Measurements from ENCODE around the gene CORIN. TPM values are rescaled to one million over a fixed set of nuclear protein-coding genes. Genes with fewer than 3 reads are reported as not detected.

CORIN gene
- polyA plus RNA-seq, 3 donors: 0.01 TPM; not detected in 2

DNA sequence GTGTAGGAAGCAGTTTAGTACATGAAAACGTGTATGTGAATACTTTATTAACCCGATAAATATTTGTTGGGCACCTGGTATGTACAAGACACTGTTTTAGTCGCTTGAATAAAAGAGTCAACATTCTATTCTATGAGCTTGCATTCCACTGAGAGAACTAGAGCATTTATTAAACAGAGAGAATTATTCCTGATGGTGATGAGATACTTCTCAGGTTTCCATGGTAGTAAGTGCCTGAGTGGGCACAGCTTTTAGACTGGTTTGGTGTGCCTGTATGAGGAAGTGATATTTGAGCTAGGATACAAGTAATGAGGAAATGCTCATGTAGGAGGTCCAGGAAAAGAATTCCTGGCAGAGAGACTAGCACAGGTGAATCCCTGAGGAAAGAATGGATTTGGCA, 258.6 kb downstream of the CORIN start:
- H3K36me3 ChIP-seq (replicated peaks in 1 of 2; ENCODE audit: control insufficient read depth in 1 of 2, insufficient read depth in 2 of 2, low read length in 2 of 2): peaks cover 81 to 97% of the 10 kb centered on the region in 2 donors
- no peak overlapping the region for H3K4me3 ChIP-seq (replicated peaks in 1 of 3; ENCODE audit: low read depth in 2 of 3, low read length in 3 of 3)
- no peak overlapping the region for H2AFZ ChIP-seq (ENCODE audit: insufficient read depth, low read depth, low read length, poor library complexity, severe bottlenecking)

GRCh38 chr4:47577779-47578553, 259.9 kb downstream of the CORIN start:
- TF ChIP-seq, protein P1, sequence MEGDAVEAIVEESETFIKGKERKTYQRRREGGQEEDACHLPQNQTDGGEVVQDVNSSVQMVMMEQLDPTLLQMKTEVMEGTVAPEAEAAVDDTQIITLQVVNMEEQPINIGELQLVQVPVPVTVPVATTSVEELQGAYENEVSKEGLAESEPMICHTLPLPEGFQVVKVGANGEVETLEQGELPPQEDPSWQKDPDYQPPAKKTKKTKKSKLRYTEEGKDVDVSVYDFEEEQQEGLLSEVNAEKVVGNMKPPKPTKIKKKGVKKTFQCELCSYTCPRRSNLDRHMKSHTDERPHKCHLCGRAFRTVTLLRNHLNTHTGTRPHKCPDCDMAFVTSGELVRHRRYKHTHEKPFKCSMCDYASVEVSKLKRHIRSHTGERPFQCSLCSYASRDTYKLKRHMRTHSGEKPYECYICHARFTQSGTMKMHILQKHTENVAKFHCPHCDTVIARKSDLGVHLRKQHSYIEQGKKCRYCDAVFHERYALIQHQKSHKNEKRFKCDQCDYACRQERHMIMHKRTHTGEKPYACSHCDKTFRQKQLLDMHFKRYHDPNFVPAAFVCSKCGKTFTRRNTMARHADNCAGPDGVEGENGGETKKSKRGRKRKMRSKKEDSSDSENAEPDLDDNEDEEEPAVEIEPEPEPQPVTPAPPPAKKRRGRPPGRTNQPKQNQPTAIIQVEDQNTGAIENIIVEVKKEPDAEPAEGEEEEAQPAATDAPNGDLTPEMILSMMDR (IDR thresholded peaks at IDR 0.05): no peak
- H3K27me3 ChIP-seq (ENCODE audit: control insufficient read depth in 2 of 2, insufficient read depth in 2 of 2, low read length in 2 of 2): no peaks in the 10 kb centered on the region
- H3K9me3 ChIP-seq (replicated peaks in 1 of 2; ENCODE audit: control insufficient read depth in 1 of 2, insufficient read depth in 1 of 2, low read length in 2 of 2): no peaks in the 10 kb centered on the region
- H3K36me3 ChIP-seq (replicated peaks in 1 of 2; ENCODE audit: control insufficient read depth in 1 of 2, insufficient read depth in 2 of 2, low read length in 2 of 2): peaks cover 84 to 99% of the 10 kb centered on the region in 2 donors
- intact Hi-C loops (cut with micrococcal nuclease): no loop called here
- no peaks in the 10 kb centered on the region for H4K20me1 ChIP-seq (ENCODE audit: insufficient read depth, low read length)
- no peaks in the 10 kb centered on the region for H3K4me1 ChIP-seq (ENCODE audit: control insufficient read depth in 1 of 2, insufficient read depth in 2 of 2, low read length in 2 of 2)
- Mint-ChIP-seq H3K27ac (peak overlapping the region in 1 of 7 donors; percentile 26), H3K4me1 (no peaks in the 10 kb centered on the region), H3K27me3 (ENCODE audit: low read depth in 3 of 3) (no peaks in the 10 kb centered on the region), H3K9me3 (peaks cover 0 to 3% (median 0%) of the 10 kb centered on the region in 7 donors), H3K36me3 (peaks cover 85 to 94% of the 10 kb centered on the region in 2 donors), H3K4me3 (no peak overlapping the region)
- no peak overlapping the region for H3K27ac ChIP-seq (ENCODE audit: low read depth in 1 of 2, low read length in 2 of 2)
- H2AFZ ChIP-seq (ENCODE audit: insufficient read depth, low read depth, low read length, poor library complexity, severe bottlenecking): no peak overlapping the region
- H3K79me2 ChIP-seq (ENCODE audit: insufficient read depth, low read length): no peaks in the 10 kb centered on the region
- H3K4me3 ChIP-seq (replicated peaks in 1 of 3; ENCODE audit: low read depth in 2 of 3, low read length in 3 of 3): no peak overlapping the region
- no peak overlapping the region for H3K9ac ChIP-seq (ENCODE audit: insufficient read depth, low read length, poor library complexity, severe bottlenecking)
- no peak overlapping the region for H3K4me2 ChIP-seq (replicated peaks; ENCODE audit: extremely low read depth, low read length, poor library complexity, severe bottlenecking)
- WGBS (ENCODE audit: insufficient coverage): 100% methylated on average over 2 of the region's 7 CpGs
- no peak for DNase-seq

More for the DNA sequence above, 258.6 kb downstream of the CORIN start:
- Histone ChIP-seq H3K9ac (ENCODE audit: insufficient read depth, low read length, poor library complexity, severe bottlenecking) (no peak overlapping the region), H3K27ac (ENCODE audit: low read depth in 1 of 2, low read length in 2 of 2) (no peak overlapping the region), H3K27me3 (ENCODE audit: control insufficient read depth in 2 of 2, insufficient read depth in 2 of 2, low read length in 2 of 2) (no peaks in the 10 kb centered on the region), H4K20me1 (ENCODE audit: insufficient read depth, low read length) (no peaks in the 10 kb centered on the region), H3K4me1 (ENCODE audit: control insufficient read depth in 1 of 2, insufficient read depth in 2 of 2, low read length in 2 of 2) (no peaks in the 10 kb centered on the region), H3K4me2 (replicated peaks; ENCODE audit: extremely low read depth, low read length, poor library complexity, severe bottlenecking) (no peak overlapping the region), H3K9me3 (replicated peaks in 1 of 2; ENCODE audit: control insufficient read depth in 1 of 2, insufficient read depth in 1 of 2, low read length in 2 of 2) (no peaks in the 10 kb centered on the region), H3K79me2 (ENCODE audit: insufficient read depth, low read length) (no peaks in the 10 kb centered on the region)
- TF ChIP-seq, protein P1 (IDR thresholded peaks at IDR 0.05): no peak
- intact Hi-C loops (cut with micrococcal nuclease): no loop called here
- no peaks in the 10 kb centered on the region for H3K4me1 Mint-ChIP-seq
- DNase-seq: no peak
- no peak overlapping the region for H3K27ac Mint-ChIP-seq
- no peaks in the 10 kb centered on the region for H3K27me3 Mint-ChIP-seq (ENCODE audit: low read depth in 3 of 3)
- H3K36me3 Mint-ChIP-seq: peaks cover 79 to 93% of the 10 kb centered on the region in 2 donors
- peaks cover 0 to 3% (median 0%) of the 10 kb centered on the region in 7 donors for H3K9me3 Mint-ChIP-seq
- no peak overlapping the region for H3K4me3 Mint-ChIP-seq
- WGBS (ENCODE audit: insufficient coverage): 100% methylated on average over 1 of the region's 3 CpGs
